BLaER1 treated with 17β-estradiol and CSF1 and Interleukin-3, amounts not matched to agents 10 nM and 100 nM (cell line): ENCODE results near the gene ZBTB45.
"Not testable (repeated sequence)": the region's sequence is repeated elsewhere in the genome, so short reads cannot be mapped to it uniquely, and the experiment has no call there.

Experiments used
- H3K27ac ChIP-seq, 11 experiments: shearing (Covaris generic); formaldehyde crosslinking; 2 replicates each; pipeline ENCODE4 v1.8.1; 2022
- H3K27me3 ChIP-seq, 11 experiments: shearing (Covaris generic); formaldehyde crosslinking; 2 replicates each; pipeline ENCODE4 v1.8.1; 2022
- H3K36me3 ChIP-seq, 11 experiments: shearing (Covaris generic); formaldehyde crosslinking; 2 replicates each; pipeline ENCODE4 v1.8.1; 2022
- H3K4me1 ChIP-seq, 10 experiments: shearing (Covaris generic); formaldehyde crosslinking; 2 replicates each; pipeline ENCODE4 v1.8.1; 2022
- H3K4me2 ChIP-seq, 11 experiments: shearing (Covaris generic); formaldehyde crosslinking; 2 replicates each; pipeline ENCODE4 v1.8.1; 2022
- H3K4me3 ChIP-seq, 10 experiments: shearing (Covaris generic); formaldehyde crosslinking; 2 replicates each; pipeline ENCODE4 v1.8.1; 2022
- H3K9ac ChIP-seq, 11 experiments: shearing (Covaris generic); formaldehyde crosslinking; 2 replicates each; pipeline ENCODE4 v1.8.1; 2022
- H3K9me3 ChIP-seq, 11 experiments: shearing (Covaris generic); formaldehyde crosslinking; replicated peaks in 1 of 11; 2 replicates each; pipeline ENCODE4 v1.8.1; 2022
- H4K20me1 ChIP-seq, 11 experiments: shearing (Covaris generic); formaldehyde crosslinking; 2 replicates each; pipeline ENCODE4 v1.8.1; 2022
- Cebpa-rat ChIP-seq, 11 experiments: shearing (Covaris generic); IDR thresholded peaks; 2 replicates each; pipeline ENCODE4 v1.8.1; 2022

The ZBTB45 gene

DNA sequence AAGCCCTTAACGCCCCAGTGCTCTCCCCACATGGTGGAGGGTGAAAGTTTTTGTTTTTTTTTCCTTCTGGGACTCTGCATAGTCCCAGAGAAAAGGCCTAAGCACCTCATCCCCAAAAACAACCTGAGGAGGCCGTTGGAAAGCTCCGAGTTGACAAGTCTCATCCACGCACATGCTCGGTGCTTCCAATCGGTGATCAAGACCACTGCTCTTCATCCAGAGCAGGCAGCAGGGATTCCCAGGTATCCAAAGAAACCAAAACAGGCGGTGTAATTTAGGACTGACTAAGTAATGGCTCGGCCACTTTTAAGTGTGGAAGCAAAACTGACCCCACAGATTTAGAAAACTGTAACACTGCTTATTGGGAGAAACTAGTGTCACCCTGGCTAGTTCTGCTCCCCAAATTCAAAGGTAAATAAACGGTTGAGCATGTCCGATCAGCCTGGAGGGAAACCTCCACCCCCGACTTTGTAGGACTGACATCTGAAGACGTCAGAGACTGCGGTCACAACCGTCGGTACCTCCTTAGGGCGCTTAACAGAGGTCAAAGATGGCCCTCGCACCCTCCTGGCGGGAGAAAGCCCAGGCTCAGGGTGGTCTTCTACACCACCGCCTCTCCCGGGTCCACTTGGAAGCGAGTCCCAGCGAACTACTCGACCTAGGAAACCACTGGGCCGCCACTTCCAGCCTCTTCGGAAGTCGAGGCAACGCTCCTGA, 44.5 kb downstream of the ZBTB45 start:
- Histone ChIP-seq H3K36me3 (peaks cover 30 to 52% (median 43%) of the 10 kb centered on the region in 11 experiments), H4K20me1 (peaks cover 0 to 43% (median 21%) of the 10 kb centered on the region in 11 experiments; a peak in 12 of 22 replicates), H3K4me2 (peak overlapping the region; percentile 89 to 98 (median 95)), H3K27ac (peak overlapping the region; percentile 39 to 87 (median 82)), H3K4me1 (peaks cover 34 to 47% (median 42%) of the 10 kb centered on the region in 10 experiments), H3K9me3 (no peaks in the 10 kb centered on the region), H3K4me3 (peak overlapping the region; percentile 56 to 73 (median 67)), H3K9ac (peak overlapping the region; percentile 74 to 90 (median 83)), H3K27me3 (no peaks in the 10 kb centered on the region)
- TF ChIP-seq Cebpa-rat (IDR thresholded peaks at IDR 0.05): no peak

DNA sequence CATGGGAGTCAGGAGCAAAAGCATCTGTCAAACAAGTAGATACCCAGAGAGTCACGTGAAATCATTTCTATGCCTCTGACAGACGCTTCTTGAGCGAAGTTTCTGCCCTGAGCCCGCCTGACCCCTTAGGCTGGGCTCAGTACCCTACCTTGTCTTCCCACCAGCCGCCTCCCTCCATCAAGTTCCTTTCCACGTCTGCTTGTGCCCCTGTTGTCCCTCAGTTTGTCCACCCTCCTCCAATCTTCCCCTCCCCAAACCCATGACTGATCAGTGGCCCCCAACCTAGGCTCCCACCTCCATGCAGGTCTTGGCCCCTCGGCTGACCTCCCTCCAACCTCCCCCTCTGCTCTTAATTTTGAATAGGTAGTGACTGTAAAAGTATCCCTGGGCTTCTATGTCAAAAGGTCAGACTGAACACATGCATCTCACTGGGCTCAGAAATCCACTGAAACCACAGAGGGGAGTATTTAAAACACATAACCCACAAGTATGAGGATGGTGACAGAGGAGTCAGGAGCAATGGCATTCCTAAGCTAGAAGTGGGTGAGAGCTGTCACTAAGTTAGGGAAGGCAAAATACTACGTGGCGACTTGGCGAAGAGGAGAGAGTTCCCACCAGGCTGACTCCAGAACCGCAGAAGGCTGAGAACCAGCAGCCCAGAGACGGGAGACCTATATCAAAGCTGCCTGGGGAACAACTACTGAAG, 45.2 kb downstream of the ZBTB45 start:
- H3K27ac ChIP-seq: peak overlapping the region in 10 of 11 experiments; percentile 75 to 87 (median 83); a peak in 15 of 22 replicates
- peak overlapping the region; percentile 74 to 90 (median 83); a peak in 21 of 22 replicates for H3K9ac ChIP-seq
- peaks cover 0 to 45% (median 24%) of the 10 kb centered on the region in 11 experiments; a peak in 15 of 22 replicates for H4K20me1 ChIP-seq
- no peak for TF ChIP-seq Cebpa-rat (IDR thresholded peaks at IDR 0.05)
- H3K27me3 ChIP-seq: no peaks in the 10 kb centered on the region
- peak overlapping the region; percentile 89 to 98 (median 95) for H3K4me2 ChIP-seq
- peaks cover 34 to 47% (median 41%) of the 10 kb centered on the region in 10 experiments for H3K4me1 ChIP-seq
- peak overlapping the region; percentile 56 to 73 (median 67); a peak in 19 of 20 replicates for H3K4me3 ChIP-seq
- no peaks in the 10 kb centered on the region for H3K9me3 ChIP-seq
- H3K36me3 ChIP-seq: peaks cover 32 to 52% (median 40%) of the 10 kb centered on the region in 11 experiments

DNA sequence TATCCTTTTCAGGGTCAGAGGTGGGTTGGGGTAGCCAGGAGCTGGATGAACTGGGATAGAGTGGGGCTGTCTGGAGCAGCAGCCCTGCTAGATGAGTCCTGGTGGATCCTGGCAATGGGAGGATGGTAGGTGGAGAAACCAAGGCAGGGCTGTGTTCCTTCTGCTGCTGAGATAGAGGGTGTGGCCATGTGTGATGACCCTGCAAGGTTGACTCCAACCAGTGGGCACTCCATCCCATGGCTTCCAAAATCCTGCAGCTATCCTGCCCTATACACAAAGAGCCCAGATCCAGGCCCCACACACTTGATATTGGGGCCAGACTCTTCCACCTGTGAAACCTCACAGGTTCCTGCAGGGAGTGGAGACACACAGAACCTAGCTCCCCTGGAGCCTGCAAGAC, 45.8 kb downstream of the ZBTB45 start:
- Histone ChIP-seq H4K20me1 (peaks cover 0 to 52% (median 30%) of the 10 kb centered on the region in 11 experiments; a peak in 17 of 22 replicates), H3K27ac (no peak overlapping the region), H3K27me3 (no peaks in the 10 kb centered on the region), H3K9ac (peak overlapping the region in 6 of 11 experiments; percentile 74 to 90 (median 84); a peak in 4 of 22 replicates), H3K9me3 (no peaks in the 10 kb centered on the region), H3K36me3 (peaks cover 36 to 53% (median 42%) of the 10 kb centered on the region in 11 experiments), H3K4me3 (peak overlapping the region in 1 of 10 experiments; percentile 16; a peak in 1 of 20 replicates), H3K4me2 (peak overlapping the region; percentile 89 to 98 (median 95); a peak in 21 of 22 replicates), H3K4me1 (peaks cover 37 to 51% (median 43%) of the 10 kb centered on the region in 10 experiments)
- no peak for TF ChIP-seq Cebpa-rat (IDR thresholded peaks at IDR 0.05)

DNA sequence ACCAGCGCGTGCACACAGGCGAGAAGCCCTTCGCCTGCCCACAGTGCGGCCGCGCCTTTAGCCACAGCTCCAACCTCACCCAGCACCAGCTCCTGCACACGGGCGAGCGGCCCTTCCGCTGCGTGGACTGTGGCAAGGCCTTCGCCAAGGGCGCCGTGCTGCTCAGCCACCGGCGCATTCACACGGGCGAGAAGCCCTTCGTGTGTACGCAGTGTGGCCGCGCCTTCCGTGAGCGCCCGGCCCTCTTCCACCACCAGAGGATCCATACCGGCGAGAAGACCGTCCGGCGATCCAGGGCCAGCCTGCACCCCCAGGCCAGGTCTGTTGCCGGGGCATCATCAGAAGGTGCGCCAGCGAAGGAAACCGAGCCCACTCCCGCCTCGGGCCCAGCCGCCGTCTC, 47.9 kb downstream of the ZBTB45 start:
- H3K36me3 ChIP-seq: peaks cover 33 to 57% (median 41%) of the 10 kb centered on the region in 11 experiments
- H3K9ac ChIP-seq: no peak overlapping the region
- TF ChIP-seq Cebpa-rat (IDR thresholded peaks at IDR 0.05): no peak
- H3K4me2 ChIP-seq: no peak overlapping the region
- H3K9me3 ChIP-seq: no peaks in the 10 kb centered on the region
- H4K20me1 ChIP-seq: peaks cover 0 to 70% (median 44%) of the 10 kb centered on the region in 11 experiments; a peak in 20 of 22 replicates
- H3K27me3 ChIP-seq: 0 out of 22 replicates have a peak, but pooled peaks cover 0 to under 1% (median 0%) of the 10 kb centered on the region in 11 experiments
- no peak overlapping the region for H3K27ac ChIP-seq
- peaks cover 35 to 47% (median 40%) of the 10 kb centered on the region in 10 experiments for H3K4me1 ChIP-seq
- no peak overlapping the region for H3K4me3 ChIP-seq

DNA sequence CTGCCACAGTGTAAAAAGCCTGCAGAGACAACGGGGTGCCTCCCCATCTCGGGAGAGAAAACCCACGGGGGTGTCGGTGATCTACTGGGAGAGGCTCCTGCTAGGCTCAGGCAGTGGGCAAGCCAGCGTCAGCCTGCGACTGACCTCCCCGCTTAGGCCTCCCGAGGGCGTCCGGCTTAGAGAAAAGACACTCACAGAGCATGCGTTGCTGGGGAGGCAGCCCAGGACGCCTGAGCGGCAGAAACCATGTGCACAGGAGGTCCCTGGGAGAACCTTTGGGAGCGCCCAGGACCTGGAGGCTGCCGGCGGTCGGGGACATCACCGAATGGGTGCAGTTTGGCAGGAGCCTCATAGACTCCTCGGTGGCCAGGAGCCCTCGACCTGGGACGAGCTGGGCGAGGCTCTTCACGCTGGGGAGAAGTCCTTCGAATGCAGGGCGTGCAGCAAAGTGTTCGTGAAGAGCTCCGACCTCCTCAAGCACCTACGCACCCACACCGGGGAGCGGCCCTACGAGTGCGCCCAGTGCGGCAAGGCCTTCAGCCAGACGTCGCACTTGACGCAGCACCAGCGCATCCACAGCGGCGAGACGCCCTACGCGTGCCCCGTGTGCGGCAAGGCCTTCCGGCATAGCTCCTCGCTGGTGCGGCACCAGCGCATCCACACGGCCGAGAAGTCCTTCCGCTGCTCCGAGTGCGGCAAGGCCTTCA, 48.6 kb downstream of the ZBTB45 start:
- Histone ChIP-seq H4K20me1 (peaks cover 0 to 70% (median 44%) of the 10 kb centered on the region in 11 experiments; a peak in 20 of 22 replicates), H3K36me3 (peaks cover 33 to 57% (median 41%) of the 10 kb centered on the region in 11 experiments), H3K4me1 (peaks cover 35 to 48% (median 40%) of the 10 kb centered on the region in 10 experiments)
- not testable (repeated sequence) for H3K9ac ChIP-seq, H3K9me3 ChIP-seq, H3K4me2 ChIP-seq, H3K27me3 ChIP-seq, H3K27ac ChIP-seq, H3K4me3 ChIP-seq

DNA sequence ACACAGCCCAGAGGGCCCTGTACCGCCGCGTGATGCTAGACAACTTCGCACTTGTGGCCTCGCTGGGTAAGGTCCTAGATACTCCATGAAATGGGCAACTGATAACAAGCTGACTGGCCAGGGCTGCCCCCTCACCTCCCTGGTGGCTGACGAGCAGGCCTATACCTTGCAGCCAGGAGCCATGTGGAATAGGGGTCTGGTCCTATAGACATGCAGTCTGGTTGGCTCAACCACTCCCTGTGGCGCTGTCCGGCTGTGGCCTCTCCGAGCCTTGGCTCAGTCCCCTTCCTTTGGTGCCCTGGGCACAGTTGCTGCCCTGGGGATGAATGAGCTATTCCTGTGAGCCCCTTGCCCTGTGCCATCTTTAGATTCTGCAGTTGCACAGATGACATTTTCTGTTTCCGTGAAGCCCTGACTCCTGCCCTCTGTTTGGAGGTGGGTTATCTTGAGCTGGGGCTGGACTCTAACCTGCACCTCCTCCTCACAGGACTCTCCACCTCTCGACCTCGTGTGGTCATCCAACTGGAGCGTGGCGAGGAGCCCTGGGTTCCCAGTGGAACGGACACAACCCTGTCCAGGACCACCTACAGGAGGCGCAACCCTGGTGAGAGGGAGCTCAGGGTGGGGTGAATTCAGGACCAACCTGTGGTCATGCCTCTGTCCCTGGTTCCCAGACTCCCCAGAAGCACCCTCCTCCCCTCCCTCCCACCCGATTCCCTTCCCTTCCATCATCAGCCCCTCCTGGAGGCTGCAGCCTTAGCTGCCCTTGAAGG, 50.2 kb downstream of the ZBTB45 start:
- TF ChIP-seq Cebpa-rat (IDR thresholded peaks at IDR 0.05): no peak
- peaks cover 0 to 62% (median 43%) of the 10 kb centered on the region in 11 experiments; a peak in 20 of 22 replicates for H4K20me1 ChIP-seq

DNA sequence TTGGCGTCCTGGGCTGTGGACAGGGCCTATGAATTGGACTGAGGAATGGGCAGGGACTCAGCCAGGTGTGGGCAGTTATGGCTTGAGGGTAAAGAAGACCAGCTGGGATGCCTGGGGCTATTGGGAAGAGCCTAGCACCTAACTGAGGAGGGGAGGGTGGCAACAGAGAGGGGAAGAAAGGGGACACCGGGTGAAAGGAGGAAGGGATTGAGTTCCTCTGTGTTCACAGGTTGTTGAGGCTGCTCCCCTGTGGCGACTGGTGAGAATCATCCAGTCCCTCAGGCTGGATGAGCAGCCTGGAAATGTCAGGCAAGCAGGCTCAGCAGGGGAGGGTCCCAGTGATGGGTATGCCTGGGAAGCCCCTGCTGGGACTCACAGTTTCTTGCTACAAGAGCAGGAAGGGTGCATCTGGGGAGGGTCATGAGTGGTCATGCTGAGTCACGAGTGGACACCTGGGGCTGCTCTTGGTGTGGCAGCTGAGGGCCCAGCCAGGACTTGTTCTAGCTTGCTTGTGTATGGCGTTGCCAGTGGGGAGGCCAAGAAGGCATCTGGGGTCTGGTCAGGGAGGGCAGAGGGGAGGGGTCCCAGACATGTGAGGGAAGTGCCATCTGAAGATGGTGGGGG, 51.3 kb downstream of the ZBTB45 start:
- peak overlapping the region in 10 of 11 experiments; percentile 0 to 92 (median 60); a peak in 17 of 22 replicates for H3K9ac ChIP-seq
- H3K4me2 ChIP-seq: peak overlapping the region; percentile 85 to 99 (median 93)
- no peak for TF ChIP-seq Cebpa-rat (IDR thresholded peaks at IDR 0.05)
- peak overlapping the region; percentile 26 to 100 (median 94); a peak in 17 of 20 replicates for H3K4me3 ChIP-seq
- H3K36me3 ChIP-seq: peaks cover 31 to 48% (median 37%) of the 10 kb centered on the region in 11 experiments
- peaks cover 18 to 46% (median 32%) of the 10 kb centered on the region in 10 experiments for H3K4me1 ChIP-seq
- peaks cover 0 to 6% (median 0%) of the 10 kb centered on the region in 11 experiments; a peak in 4 of 22 replicates for H3K9me3 ChIP-seq
- peaks cover 0 to 51% (median 34%) of the 10 kb centered on the region in 11 experiments; a peak in 20 of 22 replicates for H4K20me1 ChIP-seq
- H3K27ac ChIP-seq: no peak overlapping the region
- peaks cover 0 to 31% (median 24%) of the 10 kb centered on the region in 11 experiments; a peak in 18 of 22 replicates for H3K27me3 ChIP-seq

More for the DNA sequence above, 50.2 kb downstream of the ZBTB45 start:
- Histone ChIP-seq H3K27me3 (peaks cover 0 to 23% (median 16%) of the 10 kb centered on the region in 11 experiments; a peak in 18 of 22 replicates), H3K4me2 (0 out of 22 replicates have a peak overlapping the region, but pooled peaks of 2 of the 11 experiments have one; percentile 85 to 90), H3K4me3 (no peak overlapping the region), H3K4me1 (peaks cover 28 to 51% (median 35%) of the 10 kb centered on the region in 10 experiments), H3K9ac (peak overlapping the region in 2 of 11 experiments; percentile 0 to 63; a peak in 3 of 22 replicates), H3K36me3 (peaks cover 33 to 57% (median 41%) of the 10 kb centered on the region in 11 experiments), H3K27ac (no peak overlapping the region), H3K9me3 (peaks cover 0 to 6% (median 0%) of the 10 kb centered on the region in 11 experiments; a peak in 4 of 22 replicates)
